Ishikawa (cell line): Measurements from ENCODE around the gene SHISAL1.

Source experiments
- CEBPB ChIP-seq: IDR thresholded peaks from 2 replicates; pipeline ENCODE4 v1.6.1; 2012
- CREB1 ChIP-seq: IDR thresholded peaks from 2 replicates; pipeline ENCODE4 v1.6.1; 2012; ENCODE audit warnings: low read depth
- EGR1 ChIP-seq: IDR thresholded peaks from 2 replicates; pipeline ENCODE4 v1.6.1; 2012
- EP300 ChIP-seq: IDR thresholded peaks from 2 replicates; pipeline ENCODE4 v1.6.1; 2012; ENCODE audit warnings: borderline replicate concordance
- FOXM1 ChIP-seq: IDR thresholded peaks from 2 replicates; pipeline ENCODE4 v1.6.1; 2012; ENCODE audit warnings: low read depth, borderline replicate concordance
- NFIC ChIP-seq: IDR thresholded peaks from 2 replicates; pipeline ENCODE4 v1.6.1; 2012
- RAD21 ChIP-seq: IDR thresholded peaks from 2 replicates; pipeline ENCODE4 v1.6.1; 2012; ENCODE audit warnings: low read depth
- REST ChIP-seq: IDR thresholded peaks from 2 replicates; pipeline ENCODE4 v1.6.1; 2012; ENCODE audit warnings: low read depth, mild to moderate bottlenecking
- TAF1 ChIP-seq: IDR thresholded peaks from 2 replicates; pipeline ENCODE4 v1.6.1; 2012; ENCODE audit warnings: low read depth, mild to moderate bottlenecking
- TCF12 ChIP-seq: IDR thresholded peaks from 2 replicates; pipeline ENCODE4 v1.6.1; 2012; ENCODE audit warnings: low read depth
- TEAD4 ChIP-seq: IDR thresholded peaks from 2 replicates; pipeline ENCODE4 v1.6.1; 2012
- USF1 ChIP-seq: IDR thresholded peaks from 2 replicates; pipeline ENCODE4 v1.6.1; 2012
- YY1 ChIP-seq: IDR thresholded peaks from 2 replicates; pipeline ENCODE4 v1.6.1; 2012; ENCODE audit warnings: low read depth
- ZBTB7A ChIP-seq: IDR thresholded peaks from 2 replicates; pipeline ENCODE4 v1.6.1; 2012; ENCODE audit warnings: low read depth
- TF ChIP-seq, protein P1 (sequence below): IDR thresholded peaks from 2 replicates; pipeline ENCODE4 v1.6.1; 2012

The SHISAL1 gene

DNA sequence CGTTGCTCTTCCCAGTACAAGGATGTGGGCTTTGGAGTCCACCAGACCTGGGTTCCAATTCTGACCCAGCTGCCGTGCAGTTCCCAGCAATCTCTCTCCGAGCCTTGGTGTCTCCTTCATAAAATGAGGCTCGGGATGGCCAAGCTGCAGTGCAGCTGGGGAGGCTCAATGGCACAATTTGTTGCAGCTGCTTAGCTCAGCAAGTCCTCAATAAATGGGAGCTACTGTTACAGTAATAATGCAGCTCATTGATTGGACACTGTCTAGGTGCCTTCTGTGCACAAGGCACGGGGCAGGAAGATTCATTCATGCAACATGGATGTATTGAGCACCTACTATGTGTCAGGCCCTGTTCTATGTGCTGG, 37.1 kb downstream of the SHISAL1 start:
- TF ChIP-seq EGR1 (no peak), TCF12 (no peak), NFIC (no peak), TAF1 (no peak), FOXM1 (no peak), EP300 (no peak), ZBTB7A (no peak), YY1 (no peak), RAD21 (no peak), TEAD4 (no peak)
- TF ChIP-seq, protein P1, sequence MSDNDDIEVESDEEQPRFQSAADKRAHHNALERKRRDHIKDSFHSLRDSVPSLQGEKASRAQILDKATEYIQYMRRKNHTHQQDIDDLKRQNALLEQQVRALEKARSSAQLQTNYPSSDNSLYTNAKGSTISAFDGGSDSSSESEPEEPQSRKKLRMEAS: no peak

DNA sequence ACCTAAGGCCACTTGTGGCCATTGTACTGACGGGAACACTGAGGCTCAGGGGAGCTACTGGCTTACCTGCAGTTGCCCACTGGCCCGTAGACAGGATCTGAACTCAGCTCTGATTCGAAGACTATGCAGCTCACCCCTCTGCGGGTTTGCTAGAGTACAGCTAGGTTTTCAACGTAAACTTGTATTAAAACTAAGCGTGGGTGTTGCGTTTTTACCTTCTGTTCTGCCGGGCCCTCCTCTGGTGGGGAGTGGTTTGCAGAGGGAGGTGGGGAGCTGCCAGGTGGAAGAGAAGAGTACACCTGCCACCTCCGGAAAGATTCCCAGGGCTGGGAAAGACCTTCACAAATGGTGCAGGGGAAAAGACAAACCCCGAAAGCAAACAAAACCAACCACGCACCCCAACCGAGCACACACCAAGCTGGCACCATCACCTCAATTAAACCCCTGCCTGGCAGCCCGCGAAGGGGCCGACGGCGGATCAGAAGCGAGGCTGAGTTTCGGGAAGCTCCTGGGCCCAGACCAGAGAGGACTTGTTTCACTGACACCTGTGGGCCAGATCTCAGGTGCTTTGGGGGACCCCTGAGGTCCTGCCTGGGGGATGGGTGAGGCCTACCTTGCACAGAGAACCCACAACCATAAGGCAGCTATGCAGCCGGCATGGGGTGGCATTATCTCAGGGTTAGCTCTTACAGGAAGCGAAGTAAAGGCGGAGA, 37.7 kb downstream of the SHISAL1 start:
- TF ChIP-seq TEAD4 (no peak), NFIC (no peak), ZBTB7A (no peak), FOXM1 (no peak), REST (no peak), EGR1 (no peak), CREB1 (no peak), EP300 (no peak), CEBPB (no peak), RAD21 (no peak), TCF12 (no peak), USF1 (no peak), TAF1 (no peak), YY1 (no peak)
- TF ChIP-seq, protein P1: no peak

GRCh38 chr22:44273175-44273574, 39.6 kb downstream of the SHISAL1 start:
- TF ChIP-seq ZBTB7A: no peak
- no peak for TF ChIP-seq RAD21
- TF ChIP-seq TEAD4: no peak
- no peak for TF ChIP-seq TAF1
- TF ChIP-seq YY1: no peak
- TF ChIP-seq EP300: no peak
- no peak for TF ChIP-seq CREB1
- no peak for TF ChIP-seq REST
- no peak for TF ChIP-seq NFIC
- TF ChIP-seq EGR1: no peak
- TF ChIP-seq CEBPB: no peak
- no peak for TF ChIP-seq FOXM1
- TF ChIP-seq, protein P1: no peak

GRCh38 chr22:44272401-44272771, 40.4 kb downstream of the SHISAL1 start:
- TF ChIP-seq CEBPB: no peak
- no peak for TF ChIP-seq ZBTB7A
- no peak for TF ChIP-seq EP300
- no peak for TF ChIP-seq FOXM1
- TF ChIP-seq CREB1: no peak
- TF ChIP-seq USF1: no peak
- TF ChIP-seq, protein P1: no peak
- TF ChIP-seq EGR1: no peak
- no peak for TF ChIP-seq RAD21
- no peak for TF ChIP-seq TEAD4

GRCh38 chr22:44271732-44272400, 40.9 kb downstream of the SHISAL1 start:
- TF ChIP-seq YY1 (no peak), NFIC (no peak), RAD21 (no peak), EP300 (no peak), REST (no peak), EGR1 (no peak), ZBTB7A (no peak), CEBPB (no peak)
